NB4 (cell line): ENCODE results near the gene PAF1.

ENCODE experiments used
- DNase-seq: peaks from one replicate; pipeline ENCODE4 v3.0.0; 2010; ENCODE audit warnings: low read depth
- H3K4me3 ChIP-seq: one replicate; pipeline ENCODE4 v1.5.1; 2011; ENCODE audit warnings: mild to moderate bottlenecking, low read depth, low read length, moderate library complexity
- MYC ChIP-seq: IDR thresholded peaks from 2 replicates; pipeline ENCODE4 v1.6.1; 2011; ENCODE audit warnings: low read depth, low read length
- POLR2A ChIP-seq: IDR thresholded peaks from 2 replicates; pipeline ENCODE4 v1.6.1; 2011; ENCODE audit warnings: mild to moderate bottlenecking; ENCODE audit not compliant: insufficient read length; ENCODE audit errors: extremely low read depth
- TF ChIP-seq, protein P1 (sequence below): IDR thresholded peaks from one replicate; pipeline ENCODE4 v1.5.1; 2012; ENCODE audit warnings: low read depth, low read length
- TF ChIP-seq, protein P2 (sequence below): IDR thresholded peaks from 2 replicates; pipeline ENCODE4 v1.6.1; 2011; ENCODE audit warnings: low read depth, low read length

Gene PAF1

DNA sequence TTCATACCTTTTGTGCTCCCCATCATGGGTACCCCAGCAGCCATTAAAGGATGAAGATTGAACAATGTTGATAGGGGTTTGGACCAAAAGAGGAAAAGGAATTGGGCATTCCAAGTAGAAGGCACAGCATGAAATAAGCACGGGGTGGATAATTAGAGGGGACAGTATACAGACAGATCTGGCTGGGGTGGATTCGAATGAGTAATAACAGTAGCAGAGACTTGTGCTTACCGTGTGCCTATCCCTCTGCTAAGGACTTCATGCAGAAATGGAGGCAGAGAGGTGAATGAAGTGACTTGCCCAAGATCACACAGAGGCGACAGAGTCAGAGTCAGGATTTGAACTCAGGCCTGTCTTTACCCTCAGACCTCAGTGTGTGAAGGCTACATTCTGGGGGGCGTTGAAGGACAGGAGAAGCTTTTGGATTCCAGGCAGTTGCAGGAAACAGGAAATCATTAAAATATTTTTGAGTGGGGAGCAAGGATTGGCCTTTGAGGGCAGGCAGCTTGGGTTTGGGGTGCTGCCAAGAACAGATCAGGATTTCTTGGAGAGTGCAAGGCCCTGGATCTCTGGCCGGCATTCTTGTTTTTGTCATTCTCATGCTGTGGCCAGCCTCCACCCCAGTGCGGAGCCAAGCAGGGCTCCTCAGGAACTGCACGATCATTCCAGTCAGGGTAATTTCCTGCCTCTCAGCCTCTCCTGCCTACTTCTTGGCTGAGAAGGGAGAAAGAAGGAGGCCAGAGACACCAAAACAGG lies 18.7 kb downstream of the PAF1 start:
- no peak overlapping the region for H3K4me3 ChIP-seq
- DNase-seq = no peak
- TF ChIP-seq POLR2A = no peak
- TF ChIP-seq, protein P1, sequence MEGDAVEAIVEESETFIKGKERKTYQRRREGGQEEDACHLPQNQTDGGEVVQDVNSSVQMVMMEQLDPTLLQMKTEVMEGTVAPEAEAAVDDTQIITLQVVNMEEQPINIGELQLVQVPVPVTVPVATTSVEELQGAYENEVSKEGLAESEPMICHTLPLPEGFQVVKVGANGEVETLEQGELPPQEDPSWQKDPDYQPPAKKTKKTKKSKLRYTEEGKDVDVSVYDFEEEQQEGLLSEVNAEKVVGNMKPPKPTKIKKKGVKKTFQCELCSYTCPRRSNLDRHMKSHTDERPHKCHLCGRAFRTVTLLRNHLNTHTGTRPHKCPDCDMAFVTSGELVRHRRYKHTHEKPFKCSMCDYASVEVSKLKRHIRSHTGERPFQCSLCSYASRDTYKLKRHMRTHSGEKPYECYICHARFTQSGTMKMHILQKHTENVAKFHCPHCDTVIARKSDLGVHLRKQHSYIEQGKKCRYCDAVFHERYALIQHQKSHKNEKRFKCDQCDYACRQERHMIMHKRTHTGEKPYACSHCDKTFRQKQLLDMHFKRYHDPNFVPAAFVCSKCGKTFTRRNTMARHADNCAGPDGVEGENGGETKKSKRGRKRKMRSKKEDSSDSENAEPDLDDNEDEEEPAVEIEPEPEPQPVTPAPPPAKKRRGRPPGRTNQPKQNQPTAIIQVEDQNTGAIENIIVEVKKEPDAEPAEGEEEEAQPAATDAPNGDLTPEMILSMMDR = no peak
- TF ChIP-seq, protein P2, sequence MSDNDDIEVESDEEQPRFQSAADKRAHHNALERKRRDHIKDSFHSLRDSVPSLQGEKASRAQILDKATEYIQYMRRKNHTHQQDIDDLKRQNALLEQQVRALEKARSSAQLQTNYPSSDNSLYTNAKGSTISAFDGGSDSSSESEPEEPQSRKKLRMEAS = no peak
- no peak for TF ChIP-seq MYC

DNA sequence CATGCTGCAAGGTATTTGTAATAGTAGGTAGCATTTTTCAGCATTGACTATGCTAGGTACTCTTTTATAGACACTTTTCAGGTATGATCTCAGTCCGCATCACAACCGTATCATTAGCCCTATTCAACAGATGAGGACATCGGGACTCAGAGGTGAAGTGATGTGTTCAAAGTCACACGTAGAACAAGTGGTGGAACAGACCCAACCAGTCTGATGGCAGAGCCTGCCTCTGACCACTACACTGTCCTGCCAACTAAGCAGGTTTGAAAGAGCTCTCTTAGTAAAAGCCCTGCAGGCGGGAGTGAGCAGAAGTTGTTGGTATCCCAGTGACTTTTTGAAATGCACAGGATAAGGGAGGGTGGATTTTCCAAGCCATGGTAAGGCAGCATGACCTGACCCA lies 20.2 kb downstream of the PAF1 start:
- H3K4me3 ChIP-seq = no peak overlapping the region
- DNase-seq = no peak
- TF ChIP-seq MYC = no peak
- TF ChIP-seq, protein P1 = no peak
- no peak for TF ChIP-seq POLR2A
- TF ChIP-seq, protein P2 = no peak

DNA sequence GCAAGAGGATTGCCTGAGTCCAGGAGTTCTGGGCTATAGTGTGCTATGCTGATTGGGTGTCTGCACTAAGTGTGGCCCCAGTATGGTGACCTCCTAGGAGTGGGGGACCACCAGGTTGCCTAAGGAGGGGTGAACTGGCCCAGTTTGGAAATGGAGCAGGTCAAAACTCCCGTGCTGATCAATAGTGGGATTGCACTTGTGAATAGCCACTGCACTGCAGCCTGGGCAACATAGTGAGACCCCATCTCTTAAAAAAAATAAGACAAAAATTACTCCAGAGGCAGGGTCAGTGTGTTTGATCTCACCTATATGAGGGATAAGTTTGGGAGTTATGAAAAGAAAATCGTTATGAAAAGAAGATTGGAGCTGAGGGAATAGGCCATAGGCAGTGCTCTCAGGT lies 21.7 kb downstream of the PAF1 start:
- DNase-seq = no peak
- H3K4me3 ChIP-seq = no peak overlapping the region
- TF ChIP-seq, protein P2 = no peak
- TF ChIP-seq, protein P1 = no peak
- TF ChIP-seq POLR2A = no peak
- TF ChIP-seq MYC = no peak

DNA sequence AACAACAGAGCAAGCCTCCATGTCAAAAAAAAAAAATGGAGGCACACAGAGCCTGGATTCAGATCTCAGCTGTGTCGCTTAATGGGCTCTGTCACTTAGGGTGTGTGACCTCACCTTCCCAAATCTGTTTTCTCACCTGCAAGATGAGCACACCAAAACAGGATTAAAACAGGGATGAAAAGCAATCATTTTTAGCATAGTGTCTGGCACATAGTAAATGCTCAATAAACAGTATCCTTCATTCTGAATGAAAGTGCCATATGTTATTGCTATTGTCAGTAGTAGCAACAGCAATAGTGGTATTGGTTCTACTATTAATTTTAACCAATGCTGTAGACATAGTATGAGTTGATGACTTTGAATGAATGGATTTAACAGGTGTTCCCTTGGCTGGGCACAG lies 25.4 kb downstream of the PAF1 start:
- no peak for DNase-seq
- TF ChIP-seq, protein P1 = no peak
- TF ChIP-seq POLR2A (no peak), MYC (no peak)
- TF ChIP-seq, protein P2 = no peak
- no peak overlapping the region for H3K4me3 ChIP-seq

DNA sequence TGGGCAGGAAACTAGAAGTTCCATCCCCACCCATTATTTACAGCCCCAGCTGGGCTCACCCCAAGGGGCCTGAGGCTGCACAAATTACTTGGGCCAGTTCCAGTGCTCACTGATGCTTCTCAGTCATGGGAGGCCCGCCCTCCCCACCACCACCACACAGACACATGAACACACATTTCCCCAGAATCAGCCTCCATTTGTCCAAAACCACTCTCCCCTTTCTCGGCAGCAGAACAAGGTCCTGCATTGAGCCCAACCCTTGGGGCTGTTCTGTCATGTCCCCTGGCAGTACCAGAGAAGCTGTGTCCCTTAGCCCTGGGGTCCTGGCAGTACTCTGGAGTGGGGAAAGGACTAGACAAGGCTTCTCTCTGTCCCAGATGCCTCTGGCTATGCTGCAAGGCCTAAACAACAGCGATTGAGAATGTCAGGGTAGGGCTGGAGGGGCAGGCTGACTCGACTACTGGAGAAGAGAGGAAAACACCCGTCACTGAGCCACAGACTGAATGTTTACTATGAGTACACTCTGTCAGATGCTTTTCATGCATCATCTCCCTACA lies 26.9 kb downstream of the PAF1 start:
- TF ChIP-seq, protein P2 = no peak
- TF ChIP-seq, protein P1 = no peak
- no peak for TF ChIP-seq MYC
- no peak for TF ChIP-seq POLR2A
- H3K4me3 ChIP-seq = no peak overlapping the region
- DNase-seq = no peak
